HG03571 (cell line): ENCODE measurements around the gene GJA8.
"Not testable (repeated sequence)": the region's sequence is repeated elsewhere in the genome, so short reads cannot be mapped to it uniquely, and the experiment has no call there.

ENCODE experiments used
- ATAC-seq: cut with Tn5 transposase; IDR thresholded peaks from one replicate; pipeline ENCODE4 v1.9.1; 2021; ENCODE audit not compliant: unreplicated experiment

GJA8 gene

DNA sequence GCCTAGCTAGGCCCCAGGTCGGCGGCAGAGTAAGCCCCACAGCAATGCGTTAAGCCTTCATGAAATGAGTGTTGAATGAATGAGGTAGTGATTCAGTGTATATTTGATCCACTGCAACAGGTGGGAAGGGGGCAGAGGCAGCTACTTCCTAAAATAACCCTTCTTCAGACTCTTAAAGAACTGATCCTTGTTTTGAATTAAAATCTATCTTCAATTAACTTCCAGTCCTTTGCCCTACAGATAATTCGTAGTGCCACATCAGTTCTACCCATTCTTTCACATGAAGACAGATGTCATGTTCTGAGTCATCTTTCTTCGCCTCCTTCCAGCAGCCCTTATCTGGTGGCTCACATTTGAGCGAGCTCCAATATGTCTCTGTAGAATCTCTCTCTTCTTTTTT is 24.6 kb downstream of the GJA8 start:
- ATAC-seq = not testable (repeated sequence)

DNA sequence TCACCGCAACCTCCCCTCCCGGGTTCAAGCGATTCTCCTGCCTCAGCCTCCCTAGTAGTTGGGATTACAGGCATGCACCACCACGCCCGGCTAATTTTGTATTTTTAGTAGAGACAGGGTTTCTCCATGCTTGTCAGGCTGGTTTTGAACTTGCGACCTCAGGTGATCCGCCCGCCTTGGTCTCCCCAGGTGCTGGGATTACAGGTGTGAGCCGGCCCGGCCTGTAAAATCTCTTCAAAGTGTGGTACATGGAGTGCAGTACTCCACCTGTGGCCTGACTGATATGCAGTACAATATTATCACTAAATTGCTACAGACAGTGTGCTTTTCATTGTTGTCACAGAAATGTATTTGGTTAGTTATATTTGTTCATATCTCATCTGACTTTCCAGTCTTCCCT is 25.1 kb downstream of the GJA8 start:
- ATAC-seq = not testable (repeated sequence)

DNA sequence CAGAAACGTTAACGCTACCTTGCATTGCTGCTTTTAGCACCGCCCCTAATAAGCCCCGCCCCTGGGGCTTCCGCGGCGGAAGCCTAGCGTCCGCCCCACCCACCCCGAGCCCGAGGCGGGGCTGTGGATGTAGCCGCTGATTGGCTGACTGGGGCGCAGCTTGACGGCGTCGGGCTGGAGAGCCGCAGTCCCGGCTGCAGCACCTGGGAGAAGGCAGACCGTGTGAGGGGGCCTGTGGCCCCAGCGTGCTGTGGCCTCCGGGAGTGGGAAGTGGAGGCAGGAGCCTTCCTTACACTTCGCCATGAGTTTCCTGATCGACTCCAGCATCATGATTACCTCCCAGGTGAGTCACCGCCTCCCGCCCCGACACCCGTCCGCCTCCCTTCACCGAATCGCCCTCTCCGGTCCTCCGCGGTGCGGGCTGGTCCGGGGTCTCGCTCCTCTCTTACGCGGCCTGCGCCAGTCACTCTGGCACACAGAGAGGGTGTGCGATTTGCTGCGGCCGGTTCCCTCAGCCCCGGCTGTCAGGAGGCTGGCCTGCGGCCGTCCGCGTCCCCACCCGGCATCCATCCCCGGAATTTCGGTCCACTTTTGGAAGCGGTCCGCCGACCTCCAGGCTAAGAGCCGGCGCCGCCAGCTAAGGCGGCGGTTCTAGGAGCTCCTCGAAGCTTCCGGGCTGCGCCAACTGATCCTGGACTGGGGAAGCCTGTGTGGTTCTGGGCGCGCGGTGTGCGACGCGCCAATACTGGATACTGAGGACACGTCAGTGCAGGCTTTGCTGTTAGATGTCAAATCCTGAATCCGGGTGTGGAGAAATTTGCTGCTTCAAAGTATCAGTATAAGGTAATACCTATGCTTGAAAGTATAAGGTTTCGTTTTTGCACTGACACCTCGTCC is 25.9 kb downstream of the GJA8 start, which contains the start of gene GPR89B:
GPR89B (plus strand) TSS at position 185 of the 897 bp plus-strand sequence; CDS start at position 302, 117 bp downstream.
- peak; percentile 97 for ATAC-seq

DNA sequence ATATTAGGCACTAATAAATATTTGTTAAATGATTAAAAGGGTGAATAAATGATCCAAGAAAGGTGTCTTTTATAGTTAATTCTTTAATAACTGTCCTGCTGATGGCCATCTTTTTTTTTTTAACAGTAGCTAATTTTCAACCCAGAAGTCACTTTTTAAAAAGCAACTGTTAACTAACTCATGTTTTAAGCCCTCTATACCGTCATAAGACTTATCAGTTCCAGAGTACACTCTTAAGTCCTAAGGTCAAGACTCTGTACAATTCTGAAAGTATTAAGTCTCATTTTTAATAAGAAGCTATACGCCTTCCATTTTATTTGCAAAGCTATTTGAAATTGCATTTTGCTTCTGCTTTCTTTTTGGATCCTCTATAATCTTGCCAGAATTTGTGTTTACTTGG is 28.5 kb downstream of the GJA8 start:
- ATAC-seq = not testable (repeated sequence)

DNA sequence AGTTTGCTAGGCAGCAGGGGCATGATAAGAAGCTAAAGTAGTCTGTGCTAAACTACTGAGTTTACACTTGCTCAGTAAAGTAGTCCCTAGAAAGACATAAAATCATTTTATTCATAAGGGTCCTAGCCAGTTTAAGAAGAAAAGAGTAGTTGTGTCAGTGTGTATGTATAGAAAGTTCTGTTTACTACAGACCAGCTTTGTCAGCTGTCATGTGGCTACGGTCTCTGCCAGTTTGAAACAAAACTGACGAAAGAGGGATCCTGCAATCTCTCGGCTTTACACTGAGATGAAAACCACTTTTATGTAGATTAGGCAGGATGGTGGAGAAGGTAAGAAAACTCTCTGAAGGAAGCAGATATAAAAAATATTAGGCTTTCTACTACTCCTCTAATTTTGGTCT is 32.7 kb downstream of the GJA8 start:
- not testable (repeated sequence) for ATAC-seq

DNA sequence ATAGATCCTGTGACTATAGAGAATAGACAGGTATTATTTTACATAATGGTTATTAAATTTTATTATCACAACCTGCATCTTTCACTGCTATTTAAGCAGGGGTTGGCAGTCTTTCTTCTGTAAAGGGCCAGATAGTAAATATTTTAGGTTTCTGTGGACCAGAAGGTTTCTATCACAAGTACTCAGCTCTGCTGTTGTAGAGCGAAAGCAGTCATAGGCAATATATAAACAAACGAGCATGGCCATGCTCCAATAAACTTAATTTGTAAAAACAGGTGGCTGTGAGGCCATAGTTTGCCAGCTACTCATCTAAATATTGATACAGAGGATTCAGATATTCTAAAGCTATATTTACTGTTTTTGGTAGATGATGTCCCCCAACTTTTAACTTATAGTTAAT is 37.9 kb downstream of the GJA8 start:
- ATAC-seq = not testable (repeated sequence)

DNA sequence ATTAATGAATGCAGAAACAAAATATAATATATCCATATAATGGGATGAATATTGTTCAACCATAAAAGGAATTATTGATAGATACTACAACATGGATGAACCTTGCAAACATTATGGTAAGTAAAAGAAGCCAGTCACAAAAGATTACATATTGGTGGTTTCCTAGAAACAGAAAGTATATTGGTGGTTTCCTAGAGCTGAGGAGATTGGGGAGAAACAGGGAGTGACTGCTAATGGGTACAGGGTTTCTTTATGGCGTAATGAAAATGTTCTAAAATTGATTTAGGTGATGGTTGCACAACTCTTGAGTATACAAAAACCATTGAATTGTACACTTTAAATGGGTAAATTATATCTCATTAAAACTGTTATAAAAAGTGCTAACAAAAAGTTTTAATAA is 40.0 kb downstream of the GJA8 start:
- not testable (repeated sequence) for ATAC-seq

DNA sequence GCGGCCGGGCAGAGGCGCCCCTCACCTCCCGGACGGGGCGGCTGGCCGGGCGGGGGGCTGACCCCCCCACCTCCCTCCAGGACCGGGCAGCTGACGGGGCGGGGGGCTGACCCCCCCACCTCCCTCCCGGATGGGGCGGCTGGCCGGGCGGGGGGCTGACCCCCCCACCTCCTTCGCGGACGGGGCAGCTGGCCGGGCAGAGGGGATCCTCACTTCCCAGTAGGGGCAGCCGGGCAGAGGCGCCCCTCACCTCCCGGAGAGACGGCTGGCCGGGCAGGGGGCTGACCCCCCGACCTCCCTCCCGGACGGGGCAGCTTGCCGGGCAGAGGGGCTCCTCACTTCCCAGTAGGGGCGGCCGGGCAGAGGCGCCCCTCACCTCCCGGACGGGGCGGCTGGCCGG is 46.9 kb downstream of the GJA8 start:
- ATAC-seq = not testable (repeated sequence)
